CD4-positive, alpha-beta T cell treated with Interleukin-21 for 1 hour (primary cell): ENCODE measurements around the gene CABCOCO1.
"Not testable (repeated sequence)": the region's sequence is repeated elsewhere in the genome, so short reads cannot be mapped to it uniquely, and the experiment has no call there.

ENCODE experiments used
- DNase-seq: peaks from one replicate; pipeline ENCODE4 v3.0.0-alpha.2; 2020

Gene CABCOCO1

GRCh38 chr10:61653699-61654098, 9.0 kb upstream of the CABCOCO1 start:
- no peak for DNase-seq

- no peak for DNase-seq
Observed at GRCh38 chr10:61655335-61655851, 7.3 kb upstream of the CABCOCO1 start.

GRCh38 chr10:61663466-61663865, 737 bp downstream of the CABCOCO1 start:
- DNase-seq: no peak

- DNase-seq: no peak
Observed at GRCh38 chr10:61664985-61665384, 2.3 kb downstream of the CABCOCO1 start.

GRCh38 chr10:61669161-61669725, 6.5 kb downstream of the CABCOCO1 start:
- DNase-seq: no peak

GRCh38 chr10:61669849-61670248, 7.1 kb downstream of the CABCOCO1 start:
- DNase-seq: no peak

GRCh38 chr10:61673360-61673759, 10.6 kb downstream of the CABCOCO1 start:
- no peak for DNase-seq

- DNase-seq: no peak
Observed at GRCh38 chr10:61682323-61682722, 19.6 kb downstream of the CABCOCO1 start.

- no peak for DNase-seq
Observed at GRCh38 chr10:61683319-61683718, 20.6 kb downstream of the CABCOCO1 start.

- DNase-seq: no peak
Observed at GRCh38 chr10:61684894-61685507, 22.3 kb downstream of the CABCOCO1 start.

GRCh38 chr10:61688551-61689308, 26.0 kb downstream of the CABCOCO1 start:
- DNase-seq: no peak

GRCh38 chr10:61691667-61692066, 28.9 kb downstream of the CABCOCO1 start:
- not testable (repeated sequence) for DNase-seq

GRCh38 chr10:61692447-61693010, 29.8 kb downstream of the CABCOCO1 start:
- DNase-seq: no peak

GRCh38 chr10:61698968-61699655, 36.4 kb downstream of the CABCOCO1 start:
- DNase-seq: no peak

- DNase-seq: no peak
Observed at GRCh38 chr10:61701055-61701705, 38.5 kb downstream of the CABCOCO1 start.

GRCh38 chr10:61701706-61702105, 39.0 kb downstream of the CABCOCO1 start:
- DNase-seq: no peak

- no peak for DNase-seq
Observed at GRCh38 chr10:61702584-61702983, 39.9 kb downstream of the CABCOCO1 start.

GRCh38 chr10:61705022-61705613, 42.4 kb downstream of the CABCOCO1 start:
- no peak for DNase-seq

GRCh38 chr10:61708846-61709245, 46.1 kb downstream of the CABCOCO1 start:
- no peak for DNase-seq

- DNase-seq: not testable (repeated sequence)
Observed at GRCh38 chr10:61712105-61712504, 49.4 kb downstream of the CABCOCO1 start.

GRCh38 chr10:61719475-61719874, 56.7 kb downstream of the CABCOCO1 start:
- DNase-seq: not testable (repeated sequence)

GRCh38 chr10:61719906-61720305, 57.2 kb downstream of the CABCOCO1 start:
- no peak for DNase-seq
